NOMO-1 (cell line): ENCODE results near the gene TRMT61A.
A peak's percentile ranks its signal among the peaks of the same experiment; 100 is the strongest.

Experiments
- DNase-seq, 2 experiments: peaks; one replicate each; lab custom pipeline; 2025; ENCODE audit not compliant: unreplicated experiment in 2 of 2; lab: John Stamatoyannopoulos, UW

The TRMT61A gene

DNA sequence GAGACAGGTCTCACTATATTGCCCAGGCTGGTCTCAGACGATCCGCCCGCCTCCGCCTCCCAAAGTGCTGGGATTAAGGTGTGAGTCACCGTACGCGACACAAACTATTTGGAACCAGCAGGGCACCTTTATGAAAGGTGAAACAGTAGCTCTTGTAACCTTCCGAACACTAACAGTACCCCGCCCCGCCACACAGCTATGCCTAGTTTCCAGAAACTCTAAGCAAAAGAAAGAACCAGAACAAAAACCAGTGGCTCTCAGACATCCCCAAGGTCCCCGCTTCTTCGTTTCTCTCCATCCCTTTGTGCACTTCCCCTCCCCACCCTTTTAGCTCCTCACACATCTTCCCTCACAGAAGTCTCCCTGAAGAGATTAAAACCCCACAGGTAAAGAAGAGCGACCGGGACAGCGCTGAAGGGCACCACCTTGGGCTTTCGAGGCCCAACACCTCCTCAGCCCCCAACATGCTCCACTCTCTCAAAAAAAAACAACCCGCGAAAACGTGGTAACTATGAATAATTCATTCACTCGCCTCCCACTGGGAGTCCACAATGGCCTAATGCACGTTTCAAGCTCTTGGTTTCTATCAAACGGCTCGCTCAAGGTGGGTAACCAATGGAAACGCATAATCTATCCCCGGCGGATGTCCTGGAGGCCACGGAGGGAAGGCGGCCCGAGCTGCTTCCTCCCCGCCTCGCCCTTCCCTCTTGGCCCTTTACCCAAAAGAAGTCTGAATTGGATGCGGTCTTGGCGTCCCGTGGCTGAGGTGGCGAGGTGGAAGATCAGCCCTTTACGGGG lies 32.6 kb downstream of the TRMT61A start:
- peak; percentile 55 to 63 for DNase-seq

GRCh38 chr14:103562179-103562428 lies 33.1 kb downstream of the TRMT61A start:
- no peak for DNase-seq

GRCh38 chr14:103562429-103563225 lies 33.6 kb downstream of the TRMT61A start, which contains the start of the genes BAG5 and COA8:
BAG5 (minus strand) TSS chr14:103562657; CDS start chr14:103561164, 1,493 bp downstream.
COA8 (plus strand) TSS chr14:103562960; CDS start chr14:103563002, 42 bp downstream.
- peak; percentile 68 to 81 for DNase-seq

DNA sequence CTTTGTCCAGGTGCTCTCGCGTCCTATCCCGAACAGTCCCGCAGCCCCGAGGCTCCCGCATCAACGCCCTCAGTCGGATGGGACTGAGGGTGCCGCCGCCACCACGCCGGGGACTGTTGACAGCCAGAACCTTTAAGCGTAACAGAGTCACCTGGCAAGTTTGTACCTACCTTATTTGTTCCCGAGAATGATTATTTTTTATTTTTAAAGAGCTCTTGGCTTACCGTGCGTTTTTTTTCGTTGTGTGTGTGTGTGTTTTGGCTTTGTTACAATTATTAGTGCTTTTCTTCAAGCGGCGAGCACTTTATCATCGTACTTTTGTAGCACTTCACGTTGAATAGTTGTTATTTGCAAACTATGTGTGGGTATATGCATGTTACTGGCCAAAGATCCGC lies 34.2 kb downstream of the TRMT61A start:
- DNase-seq = no peak

DNA sequence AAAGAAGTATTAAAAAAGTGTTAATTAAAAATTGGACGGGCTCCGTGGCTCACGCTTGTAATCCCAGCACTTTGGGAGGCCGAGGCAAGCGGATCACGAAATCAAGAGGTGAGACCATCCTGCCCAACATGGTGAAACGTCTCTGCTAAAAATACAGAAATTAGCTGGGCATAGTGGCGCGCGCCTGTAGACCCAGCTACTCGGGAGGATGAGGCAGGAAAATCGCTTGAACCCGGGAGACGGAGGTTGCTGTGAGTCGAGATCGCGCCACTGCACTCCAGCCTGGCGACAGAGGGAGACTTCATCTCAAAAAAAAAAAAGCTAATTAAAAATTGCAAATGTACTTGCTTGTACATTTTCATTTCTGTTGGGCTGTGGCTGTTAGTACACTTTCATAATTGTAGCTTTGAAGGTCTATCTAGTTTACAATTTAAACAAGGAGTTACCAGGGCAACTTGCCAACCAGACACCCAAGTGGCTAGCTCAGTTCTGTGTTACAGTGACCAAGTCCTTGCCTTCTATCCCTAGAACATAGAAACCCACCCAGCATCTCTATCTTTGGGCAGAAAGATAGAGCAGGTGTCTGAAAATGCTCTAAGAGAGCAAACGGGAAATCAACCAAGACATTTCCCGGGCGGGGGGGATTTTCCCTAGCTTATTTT lies 35.0 kb downstream of the TRMT61A start:
- DNase-seq = no peak

DNA sequence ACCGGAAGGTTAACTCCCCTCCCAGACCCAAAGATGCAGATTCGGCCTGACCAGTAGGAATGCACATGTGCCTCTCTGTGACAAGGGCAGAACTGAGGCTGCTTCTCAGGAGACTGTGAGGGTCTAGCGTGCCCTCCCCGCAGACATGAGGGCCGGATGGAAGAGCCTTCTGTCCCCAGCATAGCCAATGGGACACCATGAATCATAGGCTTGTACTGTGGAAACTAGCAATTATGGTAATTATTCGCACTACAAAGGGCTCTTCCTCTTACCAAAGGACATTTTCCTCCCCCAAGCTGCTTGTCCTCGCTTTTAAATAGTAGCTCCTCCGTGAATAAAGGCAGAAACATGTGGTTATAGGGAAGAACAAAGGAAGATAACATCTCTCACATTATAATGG lies 40.0 kb downstream of the TRMT61A start:
- DNase-seq = no peak

- DNase-seq = no peak
Observed at GRCh38 chr14:103569408-103569807, 40.4 kb downstream of the TRMT61A start.

GRCh38 chr14:103574104-103574503 lies 45.1 kb downstream of the TRMT61A start:
- no peak for DNase-seq

- no peak for DNase-seq
Observed at GRCh38 chr14:103574707-103575285, 45.8 kb downstream of the TRMT61A start.

- no peak for DNase-seq
Observed at GRCh38 chr14:103576371-103577024, 47.5 kb downstream of the TRMT61A start.

DNA sequence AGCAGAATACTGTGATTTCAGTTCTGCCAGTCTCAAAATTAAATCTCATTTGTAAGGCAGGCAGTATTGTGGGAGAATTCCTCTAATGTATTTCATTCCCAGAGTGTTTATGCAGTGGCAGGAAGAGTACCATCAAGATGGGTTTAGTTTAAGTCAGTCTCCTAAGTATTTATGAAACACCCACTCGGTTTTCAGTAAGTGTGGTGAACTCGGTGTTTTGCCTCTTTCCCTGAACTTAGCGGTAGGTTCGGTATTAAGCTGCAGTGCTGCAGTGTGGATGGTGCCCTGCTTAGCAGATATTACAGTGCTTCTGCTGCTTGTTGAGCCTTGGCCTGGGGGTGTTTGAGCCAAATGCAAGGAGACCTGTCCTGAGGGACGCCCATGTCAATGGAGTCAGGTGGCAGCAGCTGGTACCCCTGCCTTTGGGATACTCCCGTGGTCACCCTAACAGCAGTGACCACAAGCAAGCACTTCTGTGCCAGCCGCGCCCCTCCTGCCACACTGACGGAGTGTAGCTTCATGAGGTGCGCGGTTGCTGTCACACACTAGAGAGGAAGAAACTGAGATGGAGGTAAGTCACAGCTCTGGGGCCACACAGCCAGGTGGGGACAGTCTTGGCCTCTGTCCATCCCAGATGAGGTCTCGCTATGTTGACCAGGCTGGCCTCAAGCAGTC lies 49.5 kb downstream of the TRMT61A start:
- DNase-seq = no peak

GRCh38 chr14:103581206-103581605 lies 52.2 kb downstream of the TRMT61A start:
- DNase-seq = no peak

DNA sequence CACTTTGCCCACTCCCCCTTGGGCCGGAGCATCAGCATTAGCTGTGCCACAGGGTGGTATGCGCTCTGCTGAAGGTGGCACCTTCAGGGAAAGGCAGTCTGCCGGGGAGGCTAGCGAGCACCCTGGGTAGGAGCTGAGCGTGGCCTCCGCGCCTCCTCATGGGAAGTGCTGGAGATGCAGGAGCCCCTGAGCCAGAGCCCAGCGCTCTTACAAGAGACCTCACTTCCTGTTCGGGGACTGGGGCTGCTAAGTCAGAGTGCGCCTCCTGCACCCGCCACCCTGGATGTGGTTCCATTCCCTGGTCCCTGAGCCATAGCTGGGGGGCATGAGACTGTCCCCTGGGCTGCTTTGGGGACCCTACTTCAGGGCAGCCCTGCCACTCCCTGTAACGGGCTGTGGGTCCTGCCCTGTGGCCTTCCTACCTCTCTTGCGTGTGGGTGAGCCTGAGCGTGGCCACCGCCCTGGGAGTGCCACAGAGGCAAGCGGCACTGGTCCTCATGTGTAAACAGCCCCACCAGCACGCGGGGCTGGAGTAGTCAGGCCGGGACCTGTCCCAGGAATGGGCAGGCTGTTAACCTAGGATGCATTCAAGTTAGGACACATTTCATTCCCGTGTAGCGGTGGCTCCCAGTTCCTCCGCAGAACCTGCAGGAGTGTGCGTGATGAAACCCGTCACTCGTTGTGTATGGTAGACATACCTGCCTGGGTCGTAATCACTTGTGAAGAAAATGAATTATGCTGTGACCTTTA lies 53.1 kb downstream of the TRMT61A start:
- no peak for DNase-seq

- DNase-seq = no peak
Observed at GRCh38 chr14:103584326-103584915, 55.4 kb downstream of the TRMT61A start.
